NCI-H510A treated with DMSO at 0.1 percent for 48 hours (cell line): ENCODE data around the gene CCDC85C.
A peak's percentile ranks its signal among the peaks of the same experiment; 100 is the strongest.
"Not testable (repeated sequence)": the region's sequence is repeated elsewhere in the genome, so short reads cannot be mapped to it uniquely, and the experiment has no call there.

Source experiments
- DNase-seq: peaks from one replicate; lab custom pipeline; 2025; lab: John Stamatoyannopoulos, UW

The CCDC85C gene

GRCh38 chr14:99603471-99604277 is at the start of gene CCDC85C:
CCDC85C (minus strand) TSS chr14:99604207; CDS start chr14:99603959, 248 bp downstream.
- DNase-seq = peak; percentile 24

- no peak for DNase-seq
Measured at GRCh38 chr14:99651953-99652746, 48.1 kb upstream of the CCDC85C start.

GRCh38 chr14:99650189-99650588 is 46.2 kb upstream of the CCDC85C start:
- no peak for DNase-seq

- DNase-seq = no peak
Measured at GRCh38 chr14:99649643-99650042, 45.6 kb upstream of the CCDC85C start.

GRCh38 chr14:99649219-99649618 is 45.2 kb upstream of the CCDC85C start:
- no peak for DNase-seq

- DNase-seq = no peak
Measured at GRCh38 chr14:99648027-99648784, 44.2 kb upstream of the CCDC85C start.

- no peak for DNase-seq
Measured at GRCh38 chr14:99647411-99647810, 43.4 kb upstream of the CCDC85C start.

GRCh38 chr14:99645545-99646505 is 41.8 kb upstream of the CCDC85C start:
- no peak for DNase-seq

- no peak for DNase-seq
Measured at GRCh38 chr14:99644723-99645544, 40.9 kb upstream of the CCDC85C start, which contains the start of gene HHIPL1. HHIPL1 (plus strand) TSS chr14:99645129; CDS start chr14:99645208, 79 bp downstream.

- DNase-seq = no peak
Measured at GRCh38 chr14:99644035-99644587, 40.1 kb upstream of the CCDC85C start.

- no peak for DNase-seq
Measured at GRCh38 chr14:99643343-99643742, 39.3 kb upstream of the CCDC85C start.

GRCh38 chr14:99642771-99643170 is 38.8 kb upstream of the CCDC85C start:
- DNase-seq = not testable (repeated sequence)

GRCh38 chr14:99637624-99638023 is 33.6 kb upstream of the CCDC85C start:
- no peak for DNase-seq

- no peak for DNase-seq
Measured at GRCh38 chr14:99636487-99636886, 32.5 kb upstream of the CCDC85C start.

GRCh38 chr14:99635116-99635515 is 31.1 kb upstream of the CCDC85C start:
- no peak for DNase-seq

- no peak for DNase-seq
Measured at GRCh38 chr14:99634443-99634842, 30.4 kb upstream of the CCDC85C start.

GRCh38 chr14:99633918-99634317 is 29.9 kb upstream of the CCDC85C start:
- no peak for DNase-seq

- DNase-seq = no peak
Measured at GRCh38 chr14:99633141-99633540, 29.1 kb upstream of the CCDC85C start.

- no peak for DNase-seq
Measured at GRCh38 chr14:99632410-99633035, 28.5 kb upstream of the CCDC85C start.
